Liver (tissue), 9 donors: ENCODE data around the gene IL1RAP. TPM values are rescaled to one million over a fixed set of nuclear protein-coding genes. Genes with fewer than 3 reads are reported as not detected.

Source experiments
- DNase-seq: peaks from one replicate; pipeline ENCODE4 v3.0.0-alpha.2; 2017; ENCODE audit warnings: low spot score
- H3K27ac ChIP-seq, 2 donors: one replicate each; pipeline ENCODE4 v1.7.0; 2013; ENCODE audit warnings: inconsistent platforms in 2 of 2, low read length in 2 of 2, control low read depth in 1 of 2, low read depth in 1 of 2, mild to moderate bottlenecking in 1 of 2
- H3K27me3 ChIP-seq, 4 donors: one replicate each; pipeline versions ENCODE4 v1.6.1 to v1.7.0; 2013; ENCODE audit warnings: low read length in 3 of 4, inconsistent platforms in 1 of 4, mild to moderate bottlenecking in 1 of 4, moderate library complexity in 1 of 4; ENCODE audit not compliant: control insufficient read depth in 4 of 4, insufficient read depth in 4 of 4
- H3K36me3 ChIP-seq, 4 donors: one replicate each; pipeline versions ENCODE4 v1.6.1 to v1.7.0; 2013; ENCODE audit warnings: low read length in 3 of 4, mild to moderate bottlenecking in 3 of 4, low read depth in 1 of 4, moderate library complexity in 1 of 4; ENCODE audit not compliant: control insufficient read depth in 4 of 4, insufficient read depth in 3 of 4
- H3K4me1 ChIP-seq, 4 donors: one replicate each; pipeline versions ENCODE4 v1.6.1 to v1.7.0; 2013; ENCODE audit warnings: low read length in 3 of 4, mild to moderate bottlenecking in 3 of 4, moderate library complexity in 1 of 4; ENCODE audit not compliant: control insufficient read depth in 4 of 4, insufficient read depth in 4 of 4
- H3K4me3 ChIP-seq, 3 donors: one replicate each; pipeline versions ENCODE4 v1.6.1 to v1.7.0; 2013; ENCODE audit warnings: low read length in 3 of 3, control low read depth in 1 of 3, low read depth in 1 of 3, mild to moderate bottlenecking in 1 of 3
- H3K9ac ChIP-seq, 2 donors: one replicate each; pipeline ENCODE4 v1.7.0; 2013; ENCODE audit warnings: low read length in 2 of 2, mild to moderate bottlenecking in 2 of 2, moderate library complexity in 2 of 2, control low read depth in 1 of 2, low read depth in 1 of 2
- H3K9me3 ChIP-seq, 4 donors: one replicate each; pipeline versions ENCODE4 v1.6.1 to v1.7.0; 2013; ENCODE audit warnings: low read length in 3 of 4; ENCODE audit not compliant: control insufficient read depth in 4 of 4
- EGR1 ChIP-seq, 2 donors: IDR thresholded peaks; 2 replicates each; pipeline ENCODE4 v1.6.1; 2016 to 2018; ENCODE audit warnings: antibody characterized with exemption in 2 of 2, low read depth in 2 of 2
- FOXA1 ChIP-seq: IDR thresholded peaks from 2 replicates; pipeline ENCODE4 v1.6.1; 2016; ENCODE audit warnings: antibody characterized with exemption
- FOXA2 ChIP-seq: IDR thresholded peaks from 2 replicates; pipeline ENCODE4 v1.6.1; 2016; ENCODE audit warnings: antibody characterized with exemption
- GABPA ChIP-seq, 2 donors: IDR thresholded peaks in 1 of 2; conservative IDR thresholded peaks in 1 of 2; 2 replicates each; pipeline ENCODE4 v1.6.1; 2016; ENCODE audit warnings: antibody characterized with exemption in 2 of 2, mild to moderate bottlenecking in 1 of 2, moderate library complexity in 1 of 2
- HNF4A ChIP-seq, 2 donors: conservative IDR thresholded peaks; 2 replicates each; pipeline ENCODE4 v1.6.1; 2016; ENCODE audit warnings: antibody characterized with exemption in 2 of 2, mild to moderate bottlenecking in 2 of 2
- HNF4G ChIP-seq: IDR thresholded peaks from 2 replicates; pipeline ENCODE4 v1.6.1; 2016; ENCODE audit warnings: antibody characterized with exemption
- JUND ChIP-seq, 2 donors: IDR thresholded peaks; 2 replicates each; pipeline ENCODE4 v1.6.1; 2016; ENCODE audit warnings: antibody characterized with exemption in 2 of 2
- NR2F2 ChIP-seq: IDR thresholded peaks from 2 replicates; pipeline ENCODE4 v1.6.1; 2016; ENCODE audit warnings: antibody characterized with exemption
- RAD21 ChIP-seq, 2 donors: IDR thresholded peaks; 2 replicates each; pipeline ENCODE4 v1.6.1; 2016; ENCODE audit warnings: antibody characterized with exemption in 2 of 2, mild to moderate bottlenecking in 2 of 2
- RXRA ChIP-seq, 2 donors: IDR thresholded peaks; 2 replicates each; pipeline ENCODE4 v1.6.1; 2017 to 2018; ENCODE audit warnings: antibody characterized with exemption in 2 of 2, mild to moderate bottlenecking in 1 of 2
- SP1 ChIP-seq: IDR thresholded peaks from 2 replicates; pipeline ENCODE4 v1.6.1; 2018; ENCODE audit warnings: antibody characterized with exemption, mild to moderate bottlenecking
- TAF1 ChIP-seq: conservative IDR thresholded peaks from 2 replicates; pipeline ENCODE4 v1.6.1; 2016; ENCODE audit warnings: antibody characterized with exemption, mild to moderate bottlenecking
- YY1 ChIP-seq: IDR thresholded peaks from 2 replicates; pipeline ENCODE4 v1.6.1; 2016; ENCODE audit warnings: antibody characterized with exemption, mild to moderate bottlenecking
- WGBS: extraction: QIAGEN DNeasy Blood & Tissue Kit; methylation state at CpG from one replicate; pipeline ENCODE4 v1.1.7; 2013; 5-methylcytosine and 5-hydroxymethylcytosine counted together
- polyA plus RNA-seq, 2 donors: library from polyadenylated mRNA; stranded (reverse) in 1 of 2; unstranded in 1 of 2; fragments of 200-250 nt in 1 of 2; fragments of >200 nt in 1 of 2; fragmentation: Nextera tagmentation in 1 of 2; extraction: Ambion mirVana in 1 of 2; gene quantifications; one replicate each; pipeline versions ENCODE4 v1.2.1 to v1.2.3, GENCODE V29; 2013 to 2015
- total RNA-seq, 2 donors: library from RNA; depleted of rRNA; stranded (reverse); fragments of >200 nt; gene quantifications; one replicate each; pipeline ENCODE4 v1.2.3, GENCODE V29; 2014
- TF ChIP-seq, protein P1 (sequence below): IDR thresholded peaks from 2 replicates; pipeline ENCODE4 v1.6.1; 2016; ENCODE audit warnings: antibody characterized with exemption
- TF ChIP-seq, protein P2 (sequence below): IDR thresholded peaks from 2 replicates; pipeline ENCODE4 v1.6.1; 2016; ENCODE audit warnings: antibody characterized with exemption
- TF ChIP-seq, protein P3 (sequence below): IDR thresholded peaks from 2 replicates; pipeline ENCODE4 v1.6.1; 2016; ENCODE audit warnings: antibody characterized with exemption
- TF ChIP-seq, protein P4 (sequence below): fragments of 150-350 bp; IDR thresholded peaks from 2 replicates; pipeline ENCODE4 v1.5.1; 2017; ENCODE audit warnings: improper control_type of control experiment, low read depth, low read length; ENCODE audit not compliant: missing input control
- TF ChIP-seq, protein P5 (sequence below): IDR thresholded peaks from 2 replicates; pipeline ENCODE4 v1.6.1; 2016; ENCODE audit warnings: antibody characterized with exemption, mild to moderate bottlenecking
- donor health status: healthy.
- donor health status: healthy.
- donor health status: healthy.
- donor health status: healthy.
- donor health status: healthy.

Gene IL1RAP
- total and polyA plus RNA-seq, 4 donors = 53.7 to 230 (median 71.6) TPM

DNA sequence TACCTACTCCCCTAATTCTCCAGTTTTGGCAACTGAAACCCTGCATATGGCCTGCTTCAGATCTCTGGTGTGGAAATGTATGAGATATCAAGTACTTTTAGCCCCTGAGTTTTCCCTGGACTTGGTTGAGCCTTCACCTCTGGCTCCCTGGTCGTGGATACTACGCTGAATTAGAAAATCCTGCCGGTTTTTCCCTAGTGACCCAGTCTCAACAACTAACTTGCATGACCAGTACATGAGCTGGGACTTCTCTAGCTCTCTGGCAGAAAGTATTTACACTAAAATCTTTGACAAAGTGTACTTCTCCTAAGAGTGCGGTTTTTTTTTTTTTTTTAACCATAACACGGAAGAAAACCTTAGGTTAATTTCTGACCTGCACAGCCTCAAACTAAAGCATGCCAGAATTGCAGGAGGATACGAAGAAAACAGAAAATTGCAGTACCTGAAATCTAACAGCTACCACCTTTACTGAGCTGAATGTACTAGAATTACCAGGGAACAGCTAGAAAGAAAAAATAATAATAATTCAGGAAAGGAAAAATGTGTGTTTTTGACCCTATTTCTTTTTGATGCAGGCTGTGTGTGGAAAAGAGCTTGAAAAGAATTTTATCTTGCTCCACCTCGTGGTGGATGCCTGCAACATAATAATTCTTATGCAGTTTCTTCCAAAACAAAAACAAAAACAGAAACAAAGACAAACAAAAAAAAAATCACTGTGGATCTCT lies 183.1 kb downstream of the IL1RAP start:
- DNase-seq = no peak

More for the DNA sequence above, 183.1 kb downstream of the IL1RAP start:
- Histone ChIP-seq H3K27ac (peak overlapping the region in 1 of 2 donors; percentile 52), H3K9me3 (no peaks in the 10 kb centered on the region), H3K4me1 (peaks cover 5 to 16% (median 15%) of the 10 kb centered on the region in 4 donors), H3K27me3 (no peaks in the 10 kb centered on the region), H3K4me3 (peak overlapping the region in 2 of 3 donors; percentile 35 to 53), H3K9ac (peak overlapping the region in 1 of 2 donors; percentile 82), H3K36me3 (no peaks in the 10 kb centered on the region)
- WGBS = 19% methylated on average over 7 of the region's 7 CpGs
- TF ChIP-seq FOXA2 (no peak), YY1 (peak; percentile 31), EGR1 (IDR thresholded peaks at IDR 0.05; ENCODE audit: low read depth in 2 of 2) (no peak), RXRA (IDR thresholded peaks at IDR 0.05) (peak in 1 of 2 donors; percentile 15), TAF1 (no peak), JUND (IDR thresholded peaks at IDR 0.05) (no peak), RAD21 (IDR thresholded peaks at IDR 0.05) (peak; percentile 79 to 83), NR2F2 (no peak), SP1 (peak; percentile 6), GABPA (IDR thresholded peaks at IDR 0.05 in 1 of 2, conservative IDR thresholded peaks at IDR 0.05 in 1 of 2) (no peak), HNF4G (no peak), FOXA1 (no peak), HNF4A (conservative IDR thresholded peaks at IDR 0.05) (no peak)
- TF ChIP-seq, protein P1, sequence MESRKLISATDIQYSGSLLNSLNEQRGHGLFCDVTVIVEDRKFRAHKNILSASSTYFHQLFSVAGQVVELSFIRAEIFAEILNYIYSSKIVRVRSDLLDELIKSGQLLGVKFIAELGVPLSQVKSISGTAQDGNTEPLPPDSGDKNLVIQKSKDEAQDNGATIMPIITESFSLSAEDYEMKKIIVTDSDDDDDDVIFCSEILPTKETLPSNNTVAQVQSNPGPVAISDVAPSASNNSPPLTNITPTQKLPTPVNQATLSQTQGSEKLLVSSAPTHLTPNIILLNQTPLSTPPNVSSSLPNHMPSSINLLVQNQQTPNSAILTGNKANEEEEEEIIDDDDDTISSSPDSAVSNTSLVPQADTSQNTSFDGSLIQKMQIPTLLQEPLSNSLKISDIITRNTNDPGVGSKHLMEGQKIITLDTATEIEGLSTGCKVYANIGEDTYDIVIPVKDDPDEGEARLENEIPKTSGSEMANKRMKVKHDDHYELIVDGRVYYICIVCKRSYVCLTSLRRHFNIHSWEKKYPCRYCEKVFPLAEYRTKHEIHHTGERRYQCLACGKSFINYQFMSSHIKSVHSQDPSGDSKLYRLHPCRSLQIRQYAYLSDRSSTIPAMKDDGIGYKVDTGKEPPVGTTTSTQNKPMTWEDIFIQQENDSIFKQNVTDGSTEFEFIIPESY = no peak
- TF ChIP-seq, protein P2, sequence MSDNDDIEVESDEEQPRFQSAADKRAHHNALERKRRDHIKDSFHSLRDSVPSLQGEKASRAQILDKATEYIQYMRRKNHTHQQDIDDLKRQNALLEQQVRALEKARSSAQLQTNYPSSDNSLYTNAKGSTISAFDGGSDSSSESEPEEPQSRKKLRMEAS = no peak
- TF ChIP-seq, protein P3, sequence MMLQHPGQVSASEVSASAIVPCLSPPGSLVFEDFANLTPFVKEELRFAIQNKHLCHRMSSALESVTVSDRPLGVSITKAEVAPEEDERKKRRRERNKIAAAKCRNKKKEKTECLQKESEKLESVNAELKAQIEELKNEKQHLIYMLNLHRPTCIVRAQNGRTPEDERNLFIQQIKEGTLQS = no peak
- TF ChIP-seq, protein P4, sequence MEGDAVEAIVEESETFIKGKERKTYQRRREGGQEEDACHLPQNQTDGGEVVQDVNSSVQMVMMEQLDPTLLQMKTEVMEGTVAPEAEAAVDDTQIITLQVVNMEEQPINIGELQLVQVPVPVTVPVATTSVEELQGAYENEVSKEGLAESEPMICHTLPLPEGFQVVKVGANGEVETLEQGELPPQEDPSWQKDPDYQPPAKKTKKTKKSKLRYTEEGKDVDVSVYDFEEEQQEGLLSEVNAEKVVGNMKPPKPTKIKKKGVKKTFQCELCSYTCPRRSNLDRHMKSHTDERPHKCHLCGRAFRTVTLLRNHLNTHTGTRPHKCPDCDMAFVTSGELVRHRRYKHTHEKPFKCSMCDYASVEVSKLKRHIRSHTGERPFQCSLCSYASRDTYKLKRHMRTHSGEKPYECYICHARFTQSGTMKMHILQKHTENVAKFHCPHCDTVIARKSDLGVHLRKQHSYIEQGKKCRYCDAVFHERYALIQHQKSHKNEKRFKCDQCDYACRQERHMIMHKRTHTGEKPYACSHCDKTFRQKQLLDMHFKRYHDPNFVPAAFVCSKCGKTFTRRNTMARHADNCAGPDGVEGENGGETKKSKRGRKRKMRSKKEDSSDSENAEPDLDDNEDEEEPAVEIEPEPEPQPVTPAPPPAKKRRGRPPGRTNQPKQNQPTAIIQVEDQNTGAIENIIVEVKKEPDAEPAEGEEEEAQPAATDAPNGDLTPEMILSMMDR = peak; percentile 63
- TF ChIP-seq, protein P5, sequence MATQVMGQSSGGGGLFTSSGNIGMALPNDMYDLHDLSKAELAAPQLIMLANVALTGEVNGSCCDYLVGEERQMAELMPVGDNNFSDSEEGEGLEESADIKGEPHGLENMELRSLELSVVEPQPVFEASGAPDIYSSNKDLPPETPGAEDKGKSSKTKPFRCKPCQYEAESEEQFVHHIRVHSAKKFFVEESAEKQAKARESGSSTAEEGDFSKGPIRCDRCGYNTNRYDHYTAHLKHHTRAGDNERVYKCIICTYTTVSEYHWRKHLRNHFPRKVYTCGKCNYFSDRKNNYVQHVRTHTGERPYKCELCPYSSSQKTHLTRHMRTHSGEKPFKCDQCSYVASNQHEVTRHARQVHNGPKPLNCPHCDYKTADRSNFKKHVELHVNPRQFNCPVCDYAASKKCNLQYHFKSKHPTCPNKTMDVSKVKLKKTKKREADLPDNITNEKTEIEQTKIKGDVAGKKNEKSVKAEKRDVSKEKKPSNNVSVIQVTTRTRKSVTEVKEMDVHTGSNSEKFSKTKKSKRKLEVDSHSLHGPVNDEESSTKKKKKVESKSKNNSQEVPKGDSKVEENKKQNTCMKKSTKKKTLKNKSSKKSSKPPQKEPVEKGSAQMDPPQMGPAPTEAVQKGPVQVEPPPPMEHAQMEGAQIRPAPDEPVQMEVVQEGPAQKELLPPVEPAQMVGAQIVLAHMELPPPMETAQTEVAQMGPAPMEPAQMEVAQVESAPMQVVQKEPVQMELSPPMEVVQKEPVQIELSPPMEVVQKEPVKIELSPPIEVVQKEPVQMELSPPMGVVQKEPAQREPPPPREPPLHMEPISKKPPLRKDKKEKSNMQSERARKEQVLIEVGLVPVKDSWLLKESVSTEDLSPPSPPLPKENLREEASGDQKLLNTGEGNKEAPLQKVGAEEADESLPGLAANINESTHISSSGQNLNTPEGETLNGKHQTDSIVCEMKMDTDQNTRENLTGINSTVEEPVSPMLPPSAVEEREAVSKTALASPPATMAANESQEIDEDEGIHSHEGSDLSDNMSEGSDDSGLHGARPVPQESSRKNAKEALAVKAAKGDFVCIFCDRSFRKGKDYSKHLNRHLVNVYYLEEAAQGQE = no peak
